ENCODE results near the gene ELOVL5.

ELOVL5 gene

DNA sequence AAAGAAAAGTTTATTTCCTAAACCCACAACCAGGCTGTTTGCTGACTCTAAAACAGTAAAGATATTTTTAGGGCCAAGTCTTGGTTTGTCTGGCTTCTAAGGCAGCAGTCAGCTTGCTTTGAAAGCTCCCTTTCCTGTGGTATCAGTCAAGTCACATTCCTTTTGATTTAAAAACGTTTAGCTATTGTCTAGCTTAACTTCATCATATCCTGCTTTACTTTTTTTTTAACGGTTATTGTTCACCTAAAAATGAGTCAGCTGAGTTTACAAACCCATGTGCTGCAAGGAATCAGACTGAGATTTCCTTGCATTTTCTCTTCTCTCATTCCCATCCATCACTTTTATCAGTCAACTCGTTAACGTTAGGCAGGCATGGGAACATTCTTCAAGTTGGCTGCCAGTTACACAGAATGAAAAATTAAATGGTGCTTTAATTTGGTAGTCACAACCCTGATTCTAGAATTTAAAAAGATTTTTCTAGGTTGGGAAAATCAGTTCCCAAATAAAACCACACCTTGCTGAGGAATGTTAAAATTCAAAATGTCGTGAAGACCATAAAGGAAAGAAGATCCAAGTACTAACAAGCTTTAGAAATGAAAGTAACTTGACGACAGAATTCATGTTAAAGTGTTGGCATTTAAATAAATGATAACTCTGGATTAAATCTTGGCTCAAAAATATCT, 45.9 kb downstream of the ELOVL5 start:
- DNase-seq = no peak

DNA sequence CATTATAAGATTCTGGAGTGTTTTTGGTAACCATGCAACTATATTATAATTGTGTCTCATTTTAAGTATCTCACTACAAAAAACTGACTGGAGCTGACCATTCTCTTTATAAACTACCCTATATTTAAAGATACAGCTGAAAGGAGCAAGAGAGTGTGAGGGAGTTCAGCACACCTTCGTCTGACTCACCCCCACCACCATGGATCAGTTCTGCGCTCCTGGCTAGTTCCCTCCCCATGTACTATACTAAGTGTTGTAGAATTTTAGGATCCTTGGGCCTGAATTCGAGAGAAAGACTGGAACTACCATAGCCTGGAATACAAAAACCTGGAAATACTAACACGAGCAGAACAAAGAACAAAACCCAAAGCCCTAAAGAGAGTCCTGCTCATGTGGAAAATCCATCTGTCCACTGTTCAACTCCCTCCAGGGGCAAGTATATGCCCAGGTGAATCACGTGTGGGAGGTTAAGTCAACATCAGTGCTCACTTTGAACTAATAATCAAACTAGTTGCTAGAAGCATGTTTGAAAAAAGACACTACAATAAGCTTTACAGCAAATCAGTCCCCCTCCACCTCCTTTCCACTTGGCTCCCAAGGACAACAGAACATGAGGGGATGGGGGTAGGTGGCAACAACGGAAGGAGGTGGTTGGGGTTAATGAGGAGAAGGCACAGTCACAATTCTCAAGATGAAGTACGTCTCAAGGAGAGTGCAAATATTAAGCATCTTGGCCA, 46.8 kb downstream of the ELOVL5 start:
- DNase-seq = no peak

DNA sequence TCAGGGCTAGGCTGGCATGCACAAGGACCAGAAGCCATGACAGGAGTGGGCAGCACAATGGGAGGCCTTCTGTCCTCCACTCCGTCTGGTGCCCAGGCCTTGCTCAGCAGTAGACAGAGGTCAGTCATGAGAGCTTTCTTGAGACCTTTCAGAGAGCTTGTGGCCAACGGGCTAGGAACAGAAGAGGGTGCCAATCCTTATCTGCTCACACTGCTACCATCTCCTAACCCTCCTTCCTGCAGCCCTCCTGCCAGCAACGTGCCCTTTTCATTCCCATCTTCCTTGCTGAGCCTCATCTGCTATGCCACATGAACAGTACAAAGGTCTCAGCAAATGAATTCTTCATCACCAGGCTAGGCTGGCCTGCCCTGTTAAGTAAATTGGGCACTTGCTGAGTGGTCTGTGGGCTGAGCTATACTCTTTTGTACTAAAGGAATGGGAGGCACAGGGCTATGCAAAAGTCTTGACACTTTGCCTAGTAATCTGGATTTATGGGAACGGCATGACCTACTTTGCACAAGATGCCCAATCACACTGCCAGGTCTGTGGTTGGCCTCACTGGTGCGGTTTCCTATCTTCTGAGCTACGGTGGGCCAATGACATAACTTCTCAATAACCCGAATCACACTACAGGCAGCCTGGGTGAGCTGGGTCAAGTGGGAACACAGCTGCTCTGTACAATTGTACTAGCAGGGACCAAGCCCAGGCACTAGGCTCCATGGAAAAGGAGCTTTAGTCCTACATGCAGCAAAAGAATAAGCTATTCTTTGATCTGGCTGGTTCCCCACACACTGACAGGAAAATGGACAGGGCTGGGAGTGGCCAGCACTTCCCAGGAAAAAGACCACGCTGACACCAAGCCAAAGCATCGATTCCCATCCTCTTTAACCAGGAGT, 47.8 kb downstream of the ELOVL5 start:
- DNase-seq = no peak

DNA sequence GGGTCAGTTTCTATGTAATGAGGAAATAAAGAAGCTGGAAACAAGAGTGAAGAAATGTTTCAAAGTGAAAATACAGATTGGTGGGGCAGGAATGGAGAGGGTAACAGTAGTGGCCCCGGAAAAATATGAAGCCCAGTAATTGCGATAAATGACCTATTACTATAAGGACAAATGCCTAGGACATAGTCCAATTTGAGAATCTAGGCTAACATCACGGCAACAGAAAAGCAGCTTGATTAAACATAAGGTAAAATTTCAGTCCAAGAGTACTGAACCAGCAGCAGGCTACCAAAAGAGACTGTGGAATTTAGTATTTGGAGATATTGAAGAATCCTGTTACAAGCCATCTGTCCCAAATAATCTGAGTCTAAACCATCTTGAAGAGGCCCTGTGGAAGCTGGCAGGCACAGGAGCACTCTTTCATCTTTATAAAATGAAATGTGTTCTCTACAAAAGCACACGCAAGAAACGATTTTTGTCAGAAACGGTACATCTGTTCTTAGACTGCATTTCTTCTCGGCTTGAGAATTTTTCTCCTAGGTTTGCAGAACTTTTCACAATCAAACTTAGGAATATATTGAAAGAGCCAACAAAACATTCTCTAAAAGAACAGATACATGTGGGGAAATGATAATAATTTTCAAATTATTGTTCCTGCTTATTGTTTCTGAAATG, 49.3 kb downstream of the ELOVL5 start:
- DNase-seq = no peak

DNA sequence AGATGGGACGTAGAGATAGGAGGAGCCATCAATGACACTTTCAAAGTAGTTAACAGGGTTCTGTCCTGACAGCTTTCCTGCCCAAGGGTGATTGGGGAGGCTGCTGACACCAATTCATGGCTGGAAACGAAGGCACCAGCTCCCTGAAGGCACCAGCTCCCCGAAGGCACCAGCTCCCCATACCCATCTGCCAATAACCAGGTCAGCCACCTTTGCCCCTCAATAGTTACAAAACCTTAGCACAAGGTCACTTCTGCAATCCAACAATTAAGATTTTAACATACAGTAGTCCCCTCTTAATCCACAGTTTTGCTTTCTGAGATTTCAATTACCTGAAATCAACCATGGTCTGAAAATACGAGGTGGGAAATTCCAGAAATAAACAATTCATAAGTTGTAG, 51.7 kb downstream of the ELOVL5 start:
- no peak for DNase-seq

DNA sequence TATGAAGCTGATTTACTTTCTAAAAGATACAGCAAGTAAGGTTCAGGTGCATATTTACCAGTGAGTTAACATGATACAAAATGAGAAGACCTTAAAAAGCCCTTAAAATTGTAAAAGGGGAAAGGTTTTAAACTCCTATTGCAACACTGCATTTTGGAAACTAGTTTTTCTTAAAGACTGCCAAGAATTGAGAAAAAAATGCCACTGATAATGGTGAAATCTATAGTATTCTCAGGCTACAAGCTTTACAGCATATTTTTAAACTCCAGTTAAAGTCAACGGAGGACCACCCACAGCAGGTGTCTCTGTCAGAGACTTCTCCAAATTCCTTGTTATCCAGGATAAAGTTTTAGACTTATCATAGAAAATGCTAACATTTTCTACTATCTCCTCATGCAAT, 53.6 kb downstream of the ELOVL5 start:
- DNase-seq = no peak

DNA sequence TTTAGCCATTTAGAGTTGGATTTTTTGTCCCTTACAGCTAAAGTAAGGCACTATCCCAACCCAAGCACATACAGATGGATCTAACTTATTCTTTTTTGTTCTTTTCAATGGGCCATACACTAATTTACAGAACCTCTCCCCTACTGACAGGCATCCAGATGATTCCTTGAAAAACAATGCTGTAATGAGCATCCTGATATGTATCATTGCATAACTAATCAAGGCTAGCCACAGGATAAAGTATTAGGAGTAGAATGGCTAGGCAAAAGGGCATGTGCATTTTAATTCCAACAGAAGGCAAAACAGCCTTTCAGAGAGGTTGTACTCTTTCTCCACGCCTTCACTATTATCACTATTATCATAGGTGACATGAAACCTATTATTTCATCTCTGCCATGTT, 54.1 kb downstream of the ELOVL5 start:
- DNase-seq = no peak

DNA sequence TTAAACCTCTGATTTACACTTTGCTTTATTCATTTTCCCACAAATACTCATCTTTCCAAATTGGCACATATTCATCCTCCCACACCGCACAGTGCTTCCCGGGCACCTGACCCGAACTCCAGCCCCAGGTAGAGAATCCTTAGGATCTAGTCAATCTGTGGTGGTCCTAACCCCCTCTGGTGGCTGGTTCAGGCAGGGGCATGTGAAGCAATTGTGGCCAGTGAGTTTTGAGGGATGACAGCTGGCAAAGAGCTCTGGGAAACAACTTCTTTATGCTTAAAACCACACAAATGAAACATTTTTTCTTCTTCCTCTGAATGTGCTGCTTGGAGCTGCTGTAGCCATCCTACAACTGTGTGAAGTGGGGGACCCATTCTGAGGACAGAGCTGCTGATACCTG, 54.7 kb downstream of the ELOVL5 start:
- no peak for DNase-seq

DNA sequence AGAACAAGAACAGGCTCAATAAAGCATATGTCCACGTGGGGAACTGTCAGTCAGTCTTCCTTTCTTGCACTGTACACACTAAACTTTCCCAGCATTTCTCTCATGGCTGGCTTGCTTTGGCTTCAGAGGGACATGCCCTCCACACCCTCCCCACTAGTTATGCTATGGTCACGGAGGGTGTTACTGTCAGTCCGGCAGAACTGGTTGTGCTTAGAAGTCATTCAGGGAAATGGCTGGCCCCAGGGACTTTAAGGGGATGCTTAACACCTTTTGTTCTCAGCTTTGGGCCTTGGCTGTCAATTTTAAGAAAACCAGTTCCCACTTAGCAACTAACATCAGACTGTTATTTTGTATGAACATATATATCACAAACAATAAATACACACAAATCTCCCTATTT, 55.1 kb downstream of the ELOVL5 start:
- DNase-seq = no peak

DNA sequence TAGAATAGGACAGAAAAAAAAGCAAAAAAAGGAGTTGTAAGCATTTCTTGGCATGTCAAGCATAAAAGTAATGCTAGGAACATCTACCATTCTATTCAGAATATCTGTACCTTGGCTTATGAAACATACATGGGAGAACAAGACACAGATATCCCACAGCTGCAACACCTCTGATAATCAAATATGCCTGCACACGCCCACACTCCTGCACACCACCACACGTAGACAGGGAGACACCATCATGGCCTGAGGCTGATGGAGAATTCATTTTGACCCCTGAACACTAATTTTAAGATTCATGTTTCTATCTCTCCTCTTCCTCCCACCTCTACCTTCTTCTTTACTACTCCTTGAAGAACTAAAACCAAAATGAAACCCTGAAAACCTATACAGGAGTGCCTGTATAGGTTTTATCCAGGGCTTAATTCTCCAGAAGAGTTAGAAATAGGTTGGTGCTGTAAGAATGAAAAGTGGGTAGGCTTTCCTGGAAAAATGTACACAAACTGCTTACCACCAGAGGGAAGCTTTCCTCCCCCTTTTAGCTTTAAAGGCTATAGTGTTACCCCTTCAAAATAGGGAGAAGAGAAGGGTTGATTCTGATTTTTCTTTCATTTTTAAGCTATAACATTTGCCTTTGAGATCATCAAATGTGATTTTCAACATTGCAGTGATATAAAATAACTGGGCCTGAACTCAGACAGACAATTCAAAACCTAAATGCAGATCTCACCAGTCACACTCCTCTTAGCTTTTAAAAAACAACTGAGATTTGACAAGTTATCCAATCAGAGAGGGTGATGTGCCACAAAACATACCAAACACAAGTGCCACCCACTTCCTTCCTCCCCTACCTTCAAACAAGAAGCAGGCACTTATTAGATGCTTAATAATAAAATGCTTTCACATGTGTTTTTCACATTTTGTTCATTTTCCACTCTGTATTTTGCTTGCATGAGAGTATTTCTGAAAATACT, 57.9 kb downstream of the ELOVL5 start:
- DNase-seq = no peak

DNA sequence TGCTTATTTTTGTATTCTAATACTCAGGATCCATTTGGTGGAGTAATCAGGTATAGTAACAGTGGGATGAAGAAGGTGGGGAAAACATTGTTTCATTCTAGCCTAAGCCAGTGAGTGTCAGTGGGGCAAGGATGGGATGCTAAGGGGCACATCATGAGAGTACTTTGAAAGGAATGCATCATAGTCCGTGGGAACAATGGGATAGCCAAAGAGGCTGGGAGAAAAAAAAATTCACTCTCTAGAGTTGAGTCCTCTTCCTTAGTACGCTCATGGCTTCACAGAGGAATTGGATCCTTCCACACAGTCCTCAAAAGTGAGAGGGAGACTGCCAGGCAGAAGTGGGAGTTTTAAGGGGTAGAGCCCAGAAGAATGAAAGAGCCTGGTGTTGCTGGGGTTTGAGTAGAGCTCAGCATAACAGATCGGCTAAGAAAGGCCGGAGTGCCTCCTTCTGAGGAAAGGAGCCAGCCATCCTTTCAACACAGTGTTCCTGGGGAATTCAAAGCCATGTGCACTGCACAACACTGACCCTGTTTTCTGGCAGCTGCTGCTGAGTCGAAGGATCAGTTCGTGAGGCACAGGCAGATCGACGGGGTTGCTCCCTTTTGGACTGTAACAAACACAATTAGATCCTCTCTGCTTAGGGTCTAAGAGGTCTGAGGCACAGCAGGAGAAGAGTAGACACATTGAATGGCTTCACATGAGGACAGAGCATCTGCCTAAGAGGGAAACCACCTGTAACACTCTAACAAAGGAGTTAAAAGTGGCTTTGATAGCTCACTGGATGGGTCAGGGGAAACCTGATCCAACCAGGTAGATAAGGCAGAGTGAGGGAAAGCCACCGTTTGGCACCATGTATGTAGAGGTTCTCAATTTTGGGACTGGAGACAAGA, 61.2 kb downstream of the ELOVL5 start:
- no peak for DNase-seq

DNA sequence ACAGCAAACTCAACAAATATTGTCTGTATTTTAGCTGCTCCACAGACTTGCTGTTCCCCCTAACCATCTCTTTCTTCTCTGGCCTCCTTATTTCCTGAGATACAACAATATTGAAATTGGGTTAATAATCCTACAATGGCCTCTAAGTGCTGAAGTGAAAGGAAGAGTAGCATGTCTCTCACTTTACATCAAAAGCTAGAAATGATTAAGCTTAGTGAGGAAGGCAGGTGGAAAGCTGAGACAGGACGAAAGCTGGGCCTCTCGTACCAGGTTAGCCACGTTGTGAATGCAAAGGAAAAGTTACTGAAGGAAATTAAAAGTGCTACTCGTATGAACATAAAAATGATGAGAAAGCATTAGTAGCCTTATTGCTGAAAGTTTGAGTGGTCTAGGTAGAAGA, 63.8 kb downstream of the ELOVL5 start:
- DNase-seq = no peak

DNA sequence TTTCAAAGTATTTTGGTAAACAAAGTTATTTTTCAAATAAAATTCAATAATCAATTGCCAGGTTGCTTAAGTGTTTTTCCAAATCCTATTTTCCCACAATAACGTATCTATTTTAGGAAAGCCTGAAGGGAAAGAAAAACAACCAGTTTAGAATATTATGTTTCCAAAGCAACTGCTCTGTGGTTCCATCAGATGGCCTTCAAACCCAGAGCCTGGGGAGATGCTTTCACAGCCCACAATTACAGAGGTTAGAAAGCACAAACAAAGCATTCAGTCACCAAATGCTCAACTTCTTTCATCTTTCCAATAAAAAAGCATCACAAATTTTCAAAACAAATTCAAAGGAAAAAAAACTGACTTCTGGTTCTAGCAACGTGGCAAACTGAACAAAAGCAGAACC, 66.0 kb downstream of the ELOVL5 start:
- DNase-seq = no peak

DNA sequence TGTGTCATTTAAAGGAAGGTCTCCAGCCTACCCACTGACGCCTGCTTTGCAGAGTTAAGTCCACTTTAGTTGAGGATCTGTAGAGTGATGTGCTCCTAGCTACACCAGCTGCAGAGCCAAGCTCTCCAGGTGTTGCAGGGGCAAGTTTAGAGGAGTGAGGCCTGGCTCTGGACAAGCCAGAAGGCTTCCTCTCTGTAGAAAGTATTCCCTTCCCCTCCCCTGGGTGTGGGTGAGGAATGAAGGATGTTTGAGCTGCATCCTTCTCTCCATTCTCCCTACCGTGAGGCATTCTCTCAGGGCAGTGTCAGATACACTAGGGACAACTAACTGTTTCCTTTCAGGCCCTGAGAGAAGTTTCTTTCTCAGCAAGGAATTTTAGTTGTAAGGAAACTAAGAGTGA, 66.5 kb downstream of the ELOVL5 start:
- DNase-seq = no peak

DNA sequence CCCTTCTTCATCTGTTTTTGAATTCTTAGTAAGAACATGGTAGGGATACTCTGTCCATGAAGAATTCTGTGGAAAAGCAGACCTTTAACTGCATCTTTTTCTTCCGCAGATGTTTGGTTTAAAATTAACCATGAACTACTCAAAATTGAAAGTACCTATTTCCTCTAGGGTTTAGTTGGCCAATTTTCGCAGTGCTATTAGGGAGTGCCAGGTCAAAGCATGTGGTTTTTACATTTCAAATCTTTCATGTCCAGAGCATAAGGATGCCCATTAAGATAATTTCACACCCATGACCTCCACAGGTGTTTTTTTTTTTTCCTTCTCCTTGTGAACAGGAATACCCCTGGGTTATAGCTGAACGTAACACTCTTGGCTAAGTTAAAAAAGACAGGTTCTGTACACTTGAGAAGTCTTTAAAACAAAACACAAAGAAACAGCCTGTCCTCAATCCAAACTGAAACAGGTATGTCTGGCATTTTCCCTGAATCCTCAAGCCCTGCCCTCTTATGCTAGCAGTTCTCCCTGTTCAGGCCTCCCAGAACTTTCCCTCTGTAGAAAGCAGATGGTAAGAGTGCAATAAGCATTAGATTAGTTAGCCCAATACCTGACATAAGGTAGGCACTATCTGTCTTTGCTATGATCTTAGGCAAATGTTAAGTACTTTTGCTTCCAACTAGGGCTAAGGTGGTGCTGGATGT, 67.1 kb downstream of the ELOVL5 start:
- DNase-seq = no peak

DNA sequence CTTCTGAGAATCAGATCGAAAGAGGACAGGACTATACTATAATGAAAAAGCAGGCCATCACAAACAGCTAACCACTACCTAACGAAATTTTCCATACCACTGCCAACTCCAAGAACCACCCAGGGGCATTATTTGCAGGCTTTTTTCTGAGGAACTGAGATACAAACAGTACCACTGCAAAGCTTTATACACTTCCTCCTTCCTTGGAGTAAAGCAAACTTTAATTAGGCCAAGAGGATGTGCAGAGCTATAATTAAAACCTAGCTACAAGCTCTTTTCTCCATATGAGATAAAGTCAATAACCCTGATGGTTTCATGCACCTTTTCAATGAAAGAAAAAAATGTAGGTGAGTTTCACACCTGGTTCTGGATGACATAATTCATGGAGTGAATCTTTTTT, 68.5 kb downstream of the ELOVL5 start:
- DNase-seq = no peak

DNA sequence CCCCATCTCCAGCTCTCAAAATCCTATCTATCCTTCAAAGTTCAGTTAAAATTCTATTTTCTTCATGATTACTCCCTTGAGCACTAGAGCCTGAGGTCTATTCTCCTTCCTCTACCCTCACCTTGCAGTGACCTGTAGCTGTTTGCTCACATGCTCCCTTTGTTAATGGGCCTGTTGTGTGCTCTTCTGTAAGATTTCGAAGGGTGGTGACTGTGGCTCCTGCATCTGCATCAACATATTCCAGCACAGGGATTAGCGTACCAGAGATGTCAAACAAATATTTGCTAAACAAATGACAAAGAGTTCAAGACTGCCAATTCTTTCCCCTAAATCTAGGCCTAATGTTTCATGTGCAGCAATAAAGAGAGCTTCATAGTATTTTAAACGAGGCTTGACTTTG, 69.5 kb downstream of the ELOVL5 start:
- no peak for DNase-seq

DNA sequence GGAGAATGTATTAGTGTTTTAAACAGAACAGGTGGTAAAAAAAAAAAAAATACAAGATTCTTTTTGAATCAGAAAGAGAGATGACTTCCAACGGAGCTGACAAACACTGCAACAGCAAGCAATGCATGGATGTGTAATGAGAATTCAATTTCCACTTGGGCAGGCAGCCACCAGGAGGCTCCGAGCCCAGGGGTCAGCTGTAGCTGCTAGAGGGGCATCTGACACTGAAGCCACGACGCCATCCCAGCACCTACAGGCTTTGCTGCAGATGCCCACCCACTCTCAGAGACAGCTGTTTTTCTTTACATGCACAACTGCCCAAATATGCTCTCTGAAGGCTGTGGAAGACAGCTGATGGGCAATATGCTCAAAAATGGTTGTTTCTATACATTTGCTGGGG, 75.4 kb downstream of the ELOVL5 start:
- DNase-seq = no peak

DNA sequence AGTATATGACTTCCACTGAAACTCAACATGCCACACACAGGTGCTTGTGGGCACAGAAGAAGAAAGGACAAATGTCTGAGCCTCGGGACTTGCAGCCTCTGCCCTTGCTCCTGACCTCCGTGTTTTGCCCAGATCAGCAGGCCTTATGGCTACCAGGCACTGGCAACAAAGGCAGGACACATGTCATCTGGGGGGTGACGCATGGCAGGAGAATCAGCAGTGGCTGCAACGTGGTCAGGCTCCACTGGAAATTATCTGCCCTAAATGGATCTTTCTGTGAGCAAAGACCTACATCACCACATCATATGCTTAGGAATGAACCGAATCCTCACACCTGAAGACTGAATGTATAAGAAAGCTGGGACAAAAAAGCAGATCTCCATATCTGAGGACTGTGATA, 78.9 kb downstream of the ELOVL5 start:
- DNase-seq = no peak

Measured in activated CD4-positive, alpha-beta T cell treated with anti-CD3 and anti-CD28 coated beads for 1 hour (primary cell).